NCI-H460 (cell line): ENCODE measurements around the gene ABHD11. TPM values are rescaled to one million over a fixed set of nuclear protein-coding genes. Genes with fewer than 3 reads are reported as not detected.
A peak's percentile ranks its signal among the peaks of the same experiment; 100 is the strongest.

Source experiments
- DNase-seq: peaks from one replicate; pipeline ENCODE4 v3.0.0-alpha.2; 2016; ENCODE audit warnings: low read depth; ENCODE audit errors: extremely low read depth
- small RNA-seq, 2 experiments: library from RNA; depleted of rRNA; stranded (forward); fragments of <200 nt; gene quantifications; one replicate each; pipeline ENCODE3, GENCODE V24; 2014
- total RNA-seq: library from RNA; depleted of rRNA; stranded (reverse); fragments of >200 nt; shearing (Covaris generic); gene quantifications from 2 replicates; pipeline ENCODE4 v1.2.3, GENCODE V29; 2014; rRNA removed

Gene ABHD11
- total RNA-seq, 1 experiment from 2014 or later: 10.7 TPM

DNA sequence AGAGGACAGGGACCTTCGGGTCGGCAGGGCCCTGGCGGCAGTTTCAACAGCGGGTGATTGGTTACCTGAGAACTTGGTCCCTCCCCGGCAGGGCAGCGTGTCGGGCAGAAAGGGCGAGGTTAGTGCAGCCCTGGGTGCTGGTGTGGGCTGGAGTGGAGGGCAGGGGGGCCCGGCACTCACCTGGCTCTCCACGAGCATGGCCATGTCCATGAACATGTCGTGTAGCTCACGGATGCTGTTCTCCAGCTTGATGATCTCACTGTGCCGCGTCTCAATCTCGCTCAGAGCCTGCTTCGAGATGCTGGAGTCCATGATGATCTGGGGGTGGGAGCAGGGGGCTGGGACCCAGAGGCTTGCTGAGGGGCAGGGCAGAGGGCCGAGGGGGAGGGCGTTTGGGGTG is 35.9 kb downstream of the ABHD11 start:
- DNase-seq: no peak

DNA sequence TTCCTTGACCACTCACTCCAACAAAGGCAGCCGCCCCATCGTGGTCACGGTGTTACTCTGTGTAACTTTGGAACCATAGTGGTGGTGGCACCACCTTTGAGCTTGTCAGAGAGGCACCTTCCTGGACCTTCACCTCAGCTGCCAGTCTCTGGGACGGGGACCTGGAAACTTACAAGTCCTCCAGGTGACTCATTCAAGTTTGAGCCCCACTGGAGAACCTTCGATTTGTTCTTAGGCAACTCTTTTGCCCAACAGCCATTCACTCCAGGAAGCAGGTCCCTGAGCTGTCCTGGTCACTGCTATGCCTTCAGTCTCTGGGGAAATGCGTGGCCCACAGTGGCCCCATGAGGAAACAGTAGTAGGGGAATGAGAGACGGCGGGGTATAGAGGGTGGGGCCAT is 36.4 kb downstream of the ABHD11 start:
- no peak for DNase-seq

DNA sequence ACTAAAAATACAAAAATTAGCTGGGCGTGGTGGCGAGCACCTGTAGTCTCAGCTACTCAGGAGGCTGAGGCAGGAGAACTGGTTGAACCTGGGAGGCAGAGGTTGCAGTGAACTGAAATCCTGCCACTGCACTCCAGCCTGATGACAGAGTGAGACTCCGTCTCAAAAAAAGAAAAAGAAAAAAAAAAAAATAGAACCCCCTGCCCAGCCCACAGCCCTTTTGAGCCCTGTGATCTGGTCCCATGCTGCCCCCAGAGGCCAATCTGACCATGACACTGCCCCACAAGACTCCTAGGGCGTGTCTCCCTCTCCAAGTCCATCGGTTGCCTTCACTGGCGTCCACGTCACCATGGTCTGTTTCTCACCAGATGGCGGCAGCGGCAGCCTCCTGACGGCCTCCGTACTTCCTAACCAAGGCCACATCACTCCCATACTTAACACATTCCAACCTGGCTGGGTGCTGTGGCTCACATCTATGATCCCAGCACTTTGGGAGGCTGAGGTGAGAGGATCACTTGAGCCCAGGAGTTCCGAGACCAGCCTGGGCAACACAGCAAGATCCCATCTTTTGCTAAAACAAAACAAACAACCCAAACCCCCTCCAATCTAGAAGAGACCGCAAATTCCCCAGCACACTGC is 37.1 kb downstream of the ABHD11 start:
- DNase-seq: peak; percentile 93

DNA sequence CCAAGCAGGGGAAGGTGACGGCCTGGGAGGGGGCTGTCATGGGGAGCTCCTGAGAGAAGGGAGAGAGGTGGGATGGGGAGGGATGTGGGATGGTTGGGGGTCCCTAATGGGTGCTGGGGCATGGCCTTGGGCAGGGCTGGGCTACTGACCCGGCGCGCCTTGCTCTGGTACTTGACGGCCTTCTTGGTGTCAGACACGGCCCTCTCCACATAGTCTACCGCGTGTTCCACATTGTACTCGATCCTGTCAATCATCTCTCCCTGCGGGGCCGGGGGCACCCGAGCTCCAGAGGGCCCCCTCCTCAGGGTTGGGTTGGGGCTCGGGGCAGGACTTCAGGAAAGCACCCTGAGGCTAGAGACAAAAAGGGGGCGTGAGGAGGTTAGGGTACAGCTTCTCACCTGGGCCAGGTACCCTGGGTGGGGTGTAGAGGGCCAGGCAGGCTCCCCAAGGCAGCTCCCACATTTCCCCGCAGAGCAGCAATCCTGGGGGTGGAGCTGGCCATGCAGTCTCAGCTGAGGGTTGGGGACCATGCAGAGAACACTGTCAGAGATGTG is 37.9 kb downstream of the ABHD11 start:
- no peak for DNase-seq

DNA sequence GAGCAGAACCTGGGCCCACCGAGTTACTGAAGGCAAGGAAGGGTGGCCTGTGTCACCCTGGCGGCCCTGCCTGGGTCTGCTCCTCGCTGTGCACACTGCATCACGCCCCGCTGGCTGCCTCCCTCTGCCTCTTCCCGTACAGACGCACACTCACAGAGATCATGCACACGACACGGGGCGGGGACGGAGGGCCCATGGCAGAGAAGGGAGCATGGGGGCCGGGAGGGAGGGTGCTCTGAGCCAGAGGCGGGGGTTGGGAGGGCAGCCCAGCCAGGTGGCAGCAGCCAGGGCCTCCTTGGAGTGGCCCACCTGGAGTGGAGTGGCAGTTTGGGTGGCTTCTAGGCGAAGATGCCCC is 38.6 kb downstream of the ABHD11 start:
- no peak for DNase-seq

DNA sequence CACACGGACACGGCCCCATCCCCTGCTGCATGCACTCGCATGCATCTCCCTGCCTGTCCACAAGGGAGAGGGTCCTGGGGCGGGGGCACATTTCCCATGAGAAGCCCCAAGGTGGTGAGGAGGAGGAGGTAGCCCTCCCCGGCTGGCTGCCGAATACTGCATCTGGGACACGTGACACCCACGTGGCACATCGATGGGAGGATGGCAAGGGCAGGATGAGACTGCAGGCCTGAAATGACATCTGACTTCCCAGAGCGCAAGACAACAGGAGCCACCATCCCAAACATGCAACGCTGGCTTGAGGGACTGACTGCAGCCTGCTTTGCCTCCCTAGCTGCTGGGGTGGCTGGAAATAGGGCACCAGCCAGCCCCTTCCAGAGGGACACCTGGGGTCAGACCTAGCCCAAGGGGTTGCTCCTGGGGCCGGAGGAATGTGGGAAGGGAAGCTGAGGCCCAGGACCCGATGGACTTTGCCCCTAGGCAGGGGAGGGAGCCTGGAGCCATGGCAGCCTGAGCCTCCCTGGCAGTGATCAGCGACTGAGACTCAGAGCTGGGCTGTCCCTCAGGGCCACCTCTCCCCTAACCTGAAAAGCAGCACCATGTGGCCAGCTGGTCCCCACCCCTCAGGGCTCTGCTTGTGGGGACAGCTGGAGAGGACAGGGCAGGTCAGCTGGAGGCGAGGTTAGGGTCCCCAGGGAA is 39.1 kb downstream of the ABHD11 start:
- DNase-seq: no peak

DNA sequence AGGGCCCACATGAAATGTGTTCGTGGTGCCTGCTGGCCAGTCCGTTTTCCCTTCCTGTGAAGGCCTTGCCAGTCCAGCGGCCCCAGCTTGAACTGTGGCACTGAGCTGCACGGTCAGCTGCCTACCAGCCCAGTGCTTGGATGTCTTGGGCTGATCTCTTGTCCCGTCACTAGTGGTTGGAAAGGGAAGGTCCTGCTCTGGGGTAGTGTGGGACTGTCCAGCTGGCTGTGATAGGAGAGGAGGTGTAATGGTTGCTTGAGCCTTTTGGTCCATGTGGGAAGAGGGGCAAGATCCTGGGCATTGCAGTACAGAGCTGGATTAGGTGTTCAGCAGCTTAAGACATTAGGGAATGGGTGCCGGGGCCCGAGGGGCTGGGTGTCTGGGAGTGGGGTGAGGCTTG is 40.2 kb downstream of the ABHD11 start:
- no peak for DNase-seq

DNA sequence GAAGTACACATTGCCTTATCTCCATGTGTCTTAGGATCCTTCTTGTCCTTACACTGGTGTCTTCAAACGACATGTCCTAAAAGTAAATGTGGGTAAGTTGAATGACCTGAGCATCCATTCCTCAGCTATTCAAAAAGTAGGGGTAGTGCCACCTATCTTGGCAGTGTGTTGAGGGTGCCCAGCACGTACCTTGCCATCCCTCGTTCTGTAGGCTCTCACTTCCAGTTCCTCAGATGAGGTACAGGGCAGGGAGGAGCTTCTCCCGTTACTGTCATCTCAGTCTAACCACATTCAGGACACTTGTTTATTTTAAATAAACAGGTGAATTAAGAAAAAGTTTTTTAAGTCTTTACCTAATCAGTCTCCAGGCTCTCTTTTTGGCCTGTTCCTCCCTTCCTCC is 42.2 kb downstream of the ABHD11 start:
- DNase-seq: no peak

DNA sequence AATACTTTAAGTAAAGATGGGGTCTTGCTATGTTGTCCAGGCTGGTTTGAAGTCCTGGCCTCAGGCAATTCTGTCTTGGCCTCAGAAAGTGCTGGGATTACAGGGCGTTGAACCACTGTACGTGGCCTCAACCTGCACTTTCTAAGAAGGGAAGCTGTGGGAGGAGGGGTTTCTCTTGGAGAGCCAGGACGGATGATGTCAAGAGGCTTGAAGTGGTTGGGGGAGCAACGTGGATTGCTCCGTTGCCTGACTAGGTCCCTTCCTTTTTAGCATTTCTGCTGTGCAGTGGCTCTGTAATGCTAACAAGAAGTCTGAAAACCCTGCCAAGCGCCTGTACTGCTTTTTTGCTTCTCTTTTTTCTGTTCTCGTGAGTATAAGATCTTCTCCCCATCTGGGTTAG is 48.0 kb downstream of the ABHD11 start:
- DNase-seq: no peak

DNA sequence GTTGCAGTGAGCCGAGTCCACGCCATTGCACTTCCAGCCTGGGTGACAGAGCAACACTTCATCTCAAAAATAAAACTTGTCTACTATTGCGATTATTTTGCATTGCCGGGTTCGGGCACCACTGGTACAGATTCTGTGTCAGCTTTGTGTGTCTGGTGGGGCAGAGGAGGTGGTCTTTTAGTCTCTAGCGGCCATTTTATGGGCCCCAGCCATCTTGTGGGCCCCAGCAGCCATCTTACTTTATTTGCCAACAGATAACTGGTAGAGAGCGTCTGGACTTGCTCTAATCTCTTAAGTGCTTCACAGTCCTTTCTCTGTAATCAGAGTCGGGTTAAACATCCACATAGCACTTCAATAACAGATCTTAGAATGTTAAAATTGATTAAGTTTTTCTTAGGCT is 50.3 kb downstream of the ABHD11 start:
- no peak for DNase-seq

Small RNA genes within 50 kb of the gene (small RNA-seq; reads per million reads assigned to genes)
- gene MIR4284 (0.17 to 1.6 reads per million in 2 experiments), gene RN7SL265P (0 to 0.12 reads per million in 2 experiments)

Other genes starting within 250 kb of the ABHD11 start
- gene BAZ1B, start 216.5 kb downstream of the ABHD11 start, total RNA-seq: 72.0 and 81.9 TPM in 2 replicates
- gene BCL7B, start 181.1 kb downstream of the ABHD11 start, total RNA-seq: 34.0 and 39.2 TPM in 2 replicates
- 70.5 and 76.4 TPM in 2 replicates for gene TBL2, start 160.2 kb downstream of the ABHD11 start, total RNA-seq
- 1.6 and 1.9 TPM in 2 replicates for gene MLXIPL, start 114.3 kb downstream of the ABHD11 start, total RNA-seq
- gene VPS37D, start 71.0 kb downstream of the ABHD11 start, total RNA-seq: 3.6 and 5.4 TPM in 2 replicates
- 2.8 and 3.5 TPM in 2 replicates for gene DNAJC30, start 55.3 kb downstream of the ABHD11 start, total RNA-seq
- gene BUD23, start 55.2 kb downstream of the ABHD11 start, total RNA-seq: 187 and 231 TPM in 2 replicates
- 63.4 and 66.3 TPM in 2 replicates for gene STX1A, start 19.1 kb downstream of the ABHD11 start, total RNA-seq
- 1.0 and 1.7 TPM in 2 replicates for gene CLDN3, start 31.5 kb upstream of the ABHD11 start, total RNA-seq
- gene CLDN4, start 92.2 kb upstream of the ABHD11 start, total RNA-seq: 24.9 and 25.3 TPM in 2 replicates
- 4.3 and 5.1 TPM in 2 replicates for gene METTL27, start 103.7 kb upstream of the ABHD11 start, total RNA-seq
- 0.55 TPM in 1 of 2 replicates, not detected in the other for gene TMEM270, start 122.4 kb upstream of the ABHD11 start, total RNA-seq